Keratinocyte (primary cell): ENCODE results near the gene DUSP7. TPM values are rescaled to one million over a fixed set of nuclear protein-coding genes. Genes with fewer than 3 reads are reported as not detected.

ENCODE experiments used
- DNase-seq: peaks from one replicate; pipeline ENCODE4 v3.0.0-alpha.2; 2011; ENCODE audit warnings: low read depth, missing footprints, low spot score
- FAIRE-seq: peaks from 2 replicates; lab custom pipeline; 2011; peaks lifted over from hg19 to GRCh38; lab: Jason Lieb, UNC
- H2AFZ ChIP-seq: 2 replicates; pipeline ENCODE4 v1.6.0; 2012; ENCODE audit warnings: low read length, control low read depth, inconsistent platforms; ENCODE audit not compliant: control insufficient read depth
- H3K27ac ChIP-seq: 2 replicates; pipeline ENCODE4 v1.5.1; 2011; ENCODE audit warnings: low read length; ENCODE audit not compliant: control insufficient read depth, insufficient read depth
- H3K27me3 ChIP-seq: 3 replicates; pipeline ENCODE4 v1.6.0; 2011; ENCODE audit warnings: low read length; ENCODE audit not compliant: control insufficient read depth, insufficient read depth; ENCODE audit errors: extremely low read depth
- H3K36me3 ChIP-seq, 2 experiments: 2 replicates in 1 of 2; 3 replicates in 1 of 2; pipeline ENCODE4 v1.5.1; 2011; ENCODE audit warnings: low read length in 2 of 2, mild to moderate bottlenecking in 1 of 2; ENCODE audit not compliant: control insufficient read depth in 2 of 2, insufficient read depth in 2 of 2; ENCODE audit errors: extremely low read depth in 1 of 2
- H3K4me1 ChIP-seq: 3 replicates; pipeline ENCODE4 v1.5.1; 2011; ENCODE audit warnings: low read length; ENCODE audit not compliant: control insufficient read depth, insufficient read depth; ENCODE audit errors: extremely low read depth
- H3K4me2 ChIP-seq: 3 replicates; pipeline ENCODE4 v1.6.0; 2011; ENCODE audit warnings: low read depth, low read length; ENCODE audit not compliant: control insufficient read depth, insufficient read depth; ENCODE audit errors: extremely low read depth
- H3K4me3 ChIP-seq, 3 experiments: fragments of 200-600 bp in 1 of 3; sonication (generic) in 1 of 3; 2 replicates in 2 of 3; 3 replicates in 1 of 3; pipeline ENCODE4 v1.5.1; 2011 to 2016; ENCODE audit warnings: low read length in 3 of 3, mild to moderate bottlenecking in 3 of 3, control low read depth in 2 of 3, inconsistent platforms in 1 of 3, low read depth in 1 of 3, mixed read lengths in 1 of 3, mixed run types in 1 of 3, moderate library complexity in 1 of 3; ENCODE audit not compliant: control insufficient read depth in 2 of 3, insufficient read depth in 2 of 3; ENCODE audit errors: extremely low read depth in 1 of 3
- H3K79me2 ChIP-seq: 2 replicates; pipeline ENCODE4 v1.6.0; 2012; ENCODE audit warnings: low read length; ENCODE audit not compliant: control insufficient read depth, insufficient read depth
- H3K9ac ChIP-seq: 3 replicates; pipeline ENCODE4 v1.6.0; 2011; ENCODE audit warnings: low read length; ENCODE audit not compliant: control insufficient read depth, insufficient read depth; ENCODE audit errors: extremely low read depth
- H3K9me1 ChIP-seq: 3 replicates; pipeline ENCODE4 v1.6.0; 2011; ENCODE audit warnings: low read length; ENCODE audit not compliant: control insufficient read depth, insufficient read depth; ENCODE audit errors: extremely low read depth
- H3K9me3 ChIP-seq: 2 replicates; pipeline ENCODE4 v1.5.1; 2012; ENCODE audit warnings: low read depth, low read length; ENCODE audit not compliant: control insufficient read depth
- H4K20me1 ChIP-seq: 3 replicates; pipeline ENCODE4 v1.6.0; 2011; ENCODE audit warnings: low read length; ENCODE audit not compliant: control insufficient read depth, insufficient read depth; ENCODE audit errors: extremely low read depth
- EZH2 ChIP-seq: IDR thresholded peaks from one replicate; pipeline ENCODE4 v1.6.1; 2012; ENCODE audit warnings: inconsistent platforms, mild to moderate bottlenecking, low read length, moderate library complexity
- dilution Hi-C: fragments of 300-500 bp; cut with MboI; formaldehyde crosslinking; loops from one replicate; pipeline ENCODE4 v1.7.0; 2020; ENCODE audit warnings: low sequenced_read_pairs; ENCODE audit not compliant: extremely low pct_ligation_motif_present
- polyA plus RNA-seq, 5 experiments: library from polyadenylated mRNA; depleted of rRNA in 3 of 5; stranded (reverse) in 3 of 5; stranded (forward) in 1 of 5; unstranded in 1 of 5; fragments of >200 nt; gene quantifications; 1 replicate in 1 of 5; 2 replicates in 3 of 5; 3 replicates in 1 of 5; pipeline versions ENCODE4 v1.2.1 to v1.2.3, GENCODE V29; 2011 to 2012; ENCODE audit warnings: missing spikeins in 2 of 5, low read depth in 1 of 5, low replicate concordance in 1 of 5
- TF ChIP-seq, protein P1 (sequence below), 3 experiments: IDR thresholded peaks in 1 of 3; conservative IDR thresholded peaks in 1 of 3; optimal IDR thresholded peaks in 1 of 3; 2 replicates in 2 of 3; 3 replicates in 1 of 3; pipeline versions ENCODE3 to v1.5.1; 2011; ENCODE audit warnings: low read length in 3 of 3, mild to moderate bottlenecking in 3 of 3, moderate library complexity in 2 of 3, control low read depth in 1 of 3, inconsistent platforms in 1 of 3; ENCODE audit not compliant: insufficient read depth in 2 of 3; ENCODE audit errors: extremely low read depth in 1 of 3

DUSP7 gene
- polyA plus RNA-seq, 1 donor (not counting 4 experiments of a cell fraction or from before 2014, with no cell fraction given) = 103 TPM

DNA sequence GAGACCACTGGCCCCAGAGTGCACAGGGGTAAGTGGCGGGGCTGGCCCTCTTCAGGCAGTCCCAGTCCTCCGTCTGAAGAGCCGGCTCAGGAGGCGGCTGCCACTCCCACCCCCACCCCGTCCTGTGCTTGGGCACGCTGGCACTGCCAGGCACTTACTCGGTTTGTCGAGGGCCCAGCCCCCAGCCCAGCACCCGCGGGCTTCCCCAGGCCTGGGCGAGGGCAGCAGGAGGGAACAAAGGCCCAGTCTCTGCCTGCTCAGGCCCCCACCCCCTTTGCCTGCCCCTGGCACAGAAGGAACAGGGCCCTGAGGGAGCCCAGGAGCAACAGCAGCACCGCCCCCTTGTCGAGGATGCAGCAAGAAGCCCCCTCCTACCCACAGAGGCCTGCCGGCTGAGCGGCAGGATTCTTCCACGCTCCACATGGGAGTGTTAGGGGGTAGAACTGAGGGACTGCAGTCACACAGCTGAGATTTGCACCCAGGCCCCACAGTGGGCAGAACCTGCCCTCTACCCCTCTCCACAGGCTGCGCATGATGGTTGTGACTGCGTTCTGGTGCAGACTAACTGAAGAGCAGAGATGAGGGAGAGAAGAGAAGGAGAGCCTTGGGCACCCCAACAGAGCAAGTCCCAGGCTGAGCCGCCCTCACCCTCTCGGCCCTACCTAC, 8.9 kb downstream of the DUSP7 start:
- FAIRE-seq = no peak
- TF ChIP-seq, protein P1, sequence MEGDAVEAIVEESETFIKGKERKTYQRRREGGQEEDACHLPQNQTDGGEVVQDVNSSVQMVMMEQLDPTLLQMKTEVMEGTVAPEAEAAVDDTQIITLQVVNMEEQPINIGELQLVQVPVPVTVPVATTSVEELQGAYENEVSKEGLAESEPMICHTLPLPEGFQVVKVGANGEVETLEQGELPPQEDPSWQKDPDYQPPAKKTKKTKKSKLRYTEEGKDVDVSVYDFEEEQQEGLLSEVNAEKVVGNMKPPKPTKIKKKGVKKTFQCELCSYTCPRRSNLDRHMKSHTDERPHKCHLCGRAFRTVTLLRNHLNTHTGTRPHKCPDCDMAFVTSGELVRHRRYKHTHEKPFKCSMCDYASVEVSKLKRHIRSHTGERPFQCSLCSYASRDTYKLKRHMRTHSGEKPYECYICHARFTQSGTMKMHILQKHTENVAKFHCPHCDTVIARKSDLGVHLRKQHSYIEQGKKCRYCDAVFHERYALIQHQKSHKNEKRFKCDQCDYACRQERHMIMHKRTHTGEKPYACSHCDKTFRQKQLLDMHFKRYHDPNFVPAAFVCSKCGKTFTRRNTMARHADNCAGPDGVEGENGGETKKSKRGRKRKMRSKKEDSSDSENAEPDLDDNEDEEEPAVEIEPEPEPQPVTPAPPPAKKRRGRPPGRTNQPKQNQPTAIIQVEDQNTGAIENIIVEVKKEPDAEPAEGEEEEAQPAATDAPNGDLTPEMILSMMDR (optimal IDR thresholded peaks at IDR 0.05 in 1 of 3, IDR thresholded peaks at IDR 0.05 in 1 of 3, conservative IDR thresholded peaks at IDR 0.05 in 1 of 3; ENCODE audit: extremely low read depth in 1 of 3, insufficient read depth in 2 of 3, low read length in 3 of 3) = no peak
- no peak for TF ChIP-seq EZH2
- Histone ChIP-seq H3K4me3 (peak overlapping the region in 2 of 3 experiments; percentile 10 to 42), H3K79me2 (peaks cover 27% of the 10 kb centered on the region), H2AFZ (no peak overlapping the region), H3K27ac (peak overlapping the region; percentile 100), H3K9me1 (no peaks in the 10 kb centered on the region), H3K36me3 (peaks cover 29 to 40% of the 10 kb centered on the region in 2 experiments), H3K4me1 (peaks cover 85% of the 10 kb centered on the region), H3K27me3 (no peaks in the 10 kb centered on the region), H3K9me3 (no peaks in the 10 kb centered on the region), H3K9ac (peak overlapping the region; percentile 99), H3K4me2 (peak overlapping the region; percentile 100), H4K20me1 (peaks cover 2% of the 10 kb centered on the region)
- dilution Hi-C loops = no loop called here
- peak; percentile 86 for DNase-seq

DNA sequence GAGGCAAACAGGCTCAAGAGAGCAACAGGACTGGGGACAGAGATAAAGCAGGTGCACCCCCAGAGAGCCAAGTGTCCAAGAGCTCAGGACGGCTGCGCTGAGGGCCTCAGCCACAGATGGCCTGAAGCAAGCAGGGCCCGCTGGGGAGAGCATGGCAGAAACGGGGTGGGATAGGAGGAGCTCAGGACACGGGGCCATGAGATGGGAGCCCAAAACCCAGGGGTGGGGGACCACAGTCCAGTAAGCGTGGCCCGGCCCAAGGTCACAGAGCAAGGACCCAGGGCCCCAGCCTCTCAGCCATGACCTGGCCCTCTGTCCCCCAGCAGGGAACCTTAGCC, 9.5 kb downstream of the DUSP7 start:
- peaks cover 80% of the 10 kb centered on the region for H3K4me1 ChIP-seq
- DNase-seq (no peak), FAIRE-seq (no peak)
- no peaks in the 10 kb centered on the region for H3K9me3 ChIP-seq
- peak overlapping the region; percentile 99 for H3K9ac ChIP-seq
- peaks cover 2% of the 10 kb centered on the region for H4K20me1 ChIP-seq
- H3K36me3 ChIP-seq = peaks cover 24 to 34% of the 10 kb centered on the region in 2 experiments
- peaks cover 22% of the 10 kb centered on the region for H3K79me2 ChIP-seq
- no peak overlapping the region for H2AFZ ChIP-seq
- no peaks in the 10 kb centered on the region for H3K9me1 ChIP-seq
- H3K4me2 ChIP-seq = peak overlapping the region; percentile 100
- H3K27ac ChIP-seq = peak overlapping the region; percentile 100
- H3K4me3 ChIP-seq = peak overlapping the region; percentile 10 to 59 (median 42)
- dilution Hi-C loops = no loop called here
- TF ChIP-seq EZH2 = no peak
- TF ChIP-seq, protein P1 (optimal IDR thresholded peaks at IDR 0.05 in 1 of 3, IDR thresholded peaks at IDR 0.05 in 1 of 3, conservative IDR thresholded peaks at IDR 0.05 in 1 of 3; ENCODE audit: extremely low read depth in 1 of 3, insufficient read depth in 2 of 3, low read length in 3 of 3) = no peak
- H3K27me3 ChIP-seq = no peaks in the 10 kb centered on the region
